Sigmoid colon (tissue), 4 donors: ENCODE data around the gene TRAF3.

Experiments
- CTCF ChIP-seq, 4 experiments: fragments of 450-650 bp in 3 of 4; fragments of 200-600 bp in 1 of 4; IDR thresholded peaks; one replicate each; pipeline ENCODE4 v1.5.1; 2016 to 2019; ENCODE audit warnings: antibody characterized with exemption in 4 of 4, mild to moderate bottlenecking in 3 of 4, moderate library complexity in 2 of 4
- EP300 ChIP-seq, 4 donors: sonication (generic); formaldehyde crosslinking; IDR thresholded peaks; one replicate each; pipeline ENCODE4 v1.6.1; 2017; ENCODE audit warnings: antibody characterized with exemption in 4 of 4
- POLR2AphosphoS5 ChIP-seq, 4 donors: sonication (generic); formaldehyde crosslinking; IDR thresholded peaks; one replicate each; pipeline ENCODE4 v1.6.1; 2017; ENCODE audit warnings: antibody characterized with exemption in 4 of 4

GRCh38 chr14:102761206-102761605 is 16.0 kb upstream of the TRAF3 start:
- TF ChIP-seq CTCF (IDR thresholded peaks at IDR 0.05), result no peak
- no peak for TF ChIP-seq POLR2AphosphoS5 (IDR thresholded peaks at IDR 0.05)
- no peak for TF ChIP-seq EP300 (IDR thresholded peaks at IDR 0.05)
